GM10266 (cell line): ENCODE results near the gene TCF12.

Source experiments
- DNase-seq: peaks from one replicate; pipeline ENCODE4 v3.0.0; 2012; ENCODE audit errors: extremely low spot score
- CTCF ChIP-seq: IDR thresholded peaks from 2 replicates; pipeline ENCODE4 v1.5.1; 2012; ENCODE audit warnings: mild to moderate bottlenecking, low read depth; ENCODE audit not compliant: control insufficient read depth, insufficient read depth; ENCODE audit errors: missing control alignments

The TCF12 gene

GRCh38 chr15:57256939-57257338 lies 338.5 kb downstream of the TCF12 start:
- TF ChIP-seq CTCF: no peak
- DNase-seq: no peak

GRCh38 chr15:57259568-57260040 lies 341.2 kb downstream of the TCF12 start:
- no peak for DNase-seq
- no peak for TF ChIP-seq CTCF

GRCh38 chr15:57263520-57263919 lies 345.1 kb downstream of the TCF12 start:
- DNase-seq: no peak
- no peak for TF ChIP-seq CTCF

- no peak for DNase-seq
- no peak for TF ChIP-seq CTCF
These were observed 354.4 kb downstream of the TCF12 start for GRCh38 chr15:57272771-57273357.

GRCh38 chr15:57273402-57273801 lies 355.0 kb downstream of the TCF12 start:
- no peak for TF ChIP-seq CTCF
- DNase-seq: no peak

- no peak for TF ChIP-seq CTCF
- DNase-seq: no peak
These were observed 360.0 kb downstream of the TCF12 start for GRCh38 chr15:57278439-57278838.

- no peak for TF ChIP-seq CTCF
- DNase-seq: no peak
These were observed 362.0 kb downstream of the TCF12 start for GRCh38 chr15:57280464-57280863.
